Frontal cortex (tissue), 4 donors: ENCODE measurements around the gene TENM3. TPM values are rescaled to one million over a fixed set of nuclear protein-coding genes. Genes with fewer than 3 reads are reported as not detected.
A peak's percentile ranks its signal among the peaks of the same experiment; 100 is the strongest.
"Not testable (repeated sequence)": the region's sequence is repeated elsewhere in the genome, so short reads cannot be mapped to it uniquely, and the experiment has no call there.

Experiments
- DNase-seq, 2 donors: peaks; one replicate each; pipeline ENCODE4 v3.0.0; 2012; ENCODE audit warnings: low spot score in 2 of 2
- FAIRE-seq: peaks from 2 replicates; lab custom pipeline; 2012; peaks lifted over from hg19 to GRCh38; lab: Jason Lieb, UNC
- total RNA-seq: library from RNA; depleted of rRNA; stranded (reverse); fragments of >200 nt; gene quantifications from one replicate; pipeline ENCODE4 v1.2.3, GENCODE V29; 2014
- donor health status: control.
- donor health status: control.
- donor health status: control.

Gene TENM3
- total RNA-seq, 1 donor from 2014 or later, result 78.3 TPM

GRCh38 chr4:182225257-182225852, 17.8 kb upstream of the TENM3 start:
- no peak for FAIRE-seq
- DNase-seq, result no peak

GRCh38 chr4:182227611-182228010, 15.6 kb upstream of the TENM3 start:
- FAIRE-seq (no peak), DNase-seq (no peak)

GRCh38 chr4:182228991-182229577, 14.1 kb upstream of the TENM3 start:
- FAIRE-seq, result no peak

GRCh38 chr4:182230256-182230655, 12.9 kb upstream of the TENM3 start:
- DNase-seq (no peak), FAIRE-seq (no peak)

More at GRCh38 chr4:182228991-182229577, 14.1 kb upstream of the TENM3 start:
- no peak for DNase-seq

- DNase-seq (no peak), FAIRE-seq (no peak)
These were observed 12.1 kb upstream of the TENM3 start for GRCh38 chr4:182231080-182231479.

GRCh38 chr4:182231496-182231895, 11.7 kb upstream of the TENM3 start:
- FAIRE-seq (no peak), DNase-seq (no peak)

- FAIRE-seq (no peak), DNase-seq (no peak)
These were observed 9.7 kb upstream of the TENM3 start for GRCh38 chr4:182233310-182234090.

GRCh38 chr4:182235021-182235795, 8.0 kb upstream of the TENM3 start:
- no peak for DNase-seq
- FAIRE-seq, result no peak

GRCh38 chr4:182236186-182236585, 7.0 kb upstream of the TENM3 start:
- no peak for FAIRE-seq

GRCh38 chr4:182237010-182237409, 6.2 kb upstream of the TENM3 start:
- not testable (repeated sequence) for DNase-seq, FAIRE-seq

More at GRCh38 chr4:182236186-182236585, 7.0 kb upstream of the TENM3 start:
- DNase-seq, result no peak

GRCh38 chr4:182238355-182238931, 4.8 kb upstream of the TENM3 start:
- DNase-seq, result no peak
- FAIRE-seq, result no peak

- DNase-seq, result no peak
- no peak for FAIRE-seq
These were observed 2.8 kb upstream of the TENM3 start for GRCh38 chr4:182240161-182241130.

GRCh38 chr4:182242260-182242659, 942 bp upstream of the TENM3 start:
- FAIRE-seq, result not testable (repeated sequence)

GRCh38 chr4:182242787-182243186, 415 bp upstream of the TENM3 start:
- no peak for FAIRE-seq

More at GRCh38 chr4:182242260-182242659, 942 bp upstream of the TENM3 start:
- DNase-seq, result not testable (repeated sequence)

GRCh38 chr4:182245041-182245440, 1.8 kb downstream of the TENM3 start:
- DNase-seq (no peak), FAIRE-seq (no peak)

More at GRCh38 chr4:182242787-182243186, 415 bp upstream of the TENM3 start:
- DNase-seq, result no peak

GRCh38 chr4:182245541-182246215, 2.5 kb downstream of the TENM3 start:
- no peak for FAIRE-seq
- DNase-seq, result no peak

GRCh38 chr4:182246401-182247205, 3.4 kb downstream of the TENM3 start:
- FAIRE-seq (no peak), DNase-seq (peak in 1 of 2 donors; percentile 22)
